ENCODE results near the gene KIAA0753.

KIAA0753 gene

GRCh38 chr17:6681176-6681575 lies 40.7 kb upstream of the KIAA0753 start:
- Histone ChIP-seq H3K4me2 (ENCODE audit: low read length) (no peak overlapping the region), H3K4me1 (ENCODE audit: control insufficient read depth, low read length) (no peaks in the 10 kb centered on the region), H3K79me2 (ENCODE audit: control insufficient read depth, low read length) (no peaks in the 10 kb centered on the region), H3F3A (ENCODE audit: control insufficient read depth, insufficient read depth) (no peaks in the 10 kb centered on the region), H3K4me3 (ENCODE audit: low read length) (no peak overlapping the region), H3K36me3 (ENCODE audit: control insufficient read depth, low read length) (no peaks in the 10 kb centered on the region), H3K9me3 (ENCODE audit: control insufficient read depth, insufficient read depth, low read length) (no peaks in the 10 kb centered on the region), H3K9me2 (replicated peaks; ENCODE audit: control insufficient read depth, low read length) (no peaks in the 10 kb centered on the region), H4K20me1 (ENCODE audit: control insufficient read depth, insufficient read depth, low read depth, low read length) (no peaks in the 10 kb centered on the region), H3K27ac (ENCODE audit: low read depth, low read length) (no peak overlapping the region), H3K27me3 (ENCODE audit: control insufficient read depth, low read length) (peaks cover 20% of the 10 kb centered on the region)
- no peak for TF ChIP-seq CTCF (IDR thresholded peaks at IDR 0.05; ENCODE audit: low read depth, low read length, poor library complexity, severe bottlenecking)
- no peak for TF ChIP-seq EZH2phosphoT487 (IDR thresholded peaks at IDR 0.05; ENCODE audit: borderline replicate concordance, low read length)

DNA sequence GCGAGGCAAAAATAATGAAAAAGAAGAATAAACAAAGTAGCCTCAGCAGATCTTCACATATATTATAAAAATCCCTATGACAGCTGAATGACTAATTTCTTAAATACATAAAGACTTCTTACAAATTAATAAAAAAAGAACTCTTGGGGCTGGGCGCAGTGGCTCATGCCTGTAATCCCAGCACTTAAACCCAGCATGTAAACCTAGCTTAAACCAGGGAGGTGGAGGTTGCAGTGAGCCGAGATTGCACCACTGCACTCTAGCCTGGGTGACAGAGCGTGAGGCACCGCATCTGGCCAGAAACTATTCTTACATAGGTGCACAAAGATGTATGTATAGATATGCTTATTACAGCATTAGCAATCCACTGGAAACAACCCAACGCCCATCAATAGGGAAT lies 38.7 kb upstream of the KIAA0753 start:
- no peaks in the 10 kb centered on the region for H3F3A ChIP-seq (ENCODE audit: control insufficient read depth, insufficient read depth)
- no peak overlapping the region for H3K4me3 ChIP-seq (ENCODE audit: low read length)
- H3K27me3 ChIP-seq (ENCODE audit: control insufficient read depth, low read length), result peaks cover 20% of the 10 kb centered on the region
- no peaks in the 10 kb centered on the region for H4K20me1 ChIP-seq (ENCODE audit: control insufficient read depth, insufficient read depth, low read depth, low read length)
- H3K9me2 ChIP-seq (replicated peaks; ENCODE audit: control insufficient read depth, low read length), result no peaks in the 10 kb centered on the region
- H3K9me3 ChIP-seq (ENCODE audit: control insufficient read depth, insufficient read depth, low read length), result no peaks in the 10 kb centered on the region
- H3K79me2 ChIP-seq (ENCODE audit: control insufficient read depth, low read length), result no peaks in the 10 kb centered on the region
- H3K27ac ChIP-seq (ENCODE audit: low read depth, low read length), result no peak overlapping the region
- H3K36me3 ChIP-seq (ENCODE audit: control insufficient read depth, low read length), result no peaks in the 10 kb centered on the region
- no peak overlapping the region for H3K4me2 ChIP-seq (ENCODE audit: low read length)
- no peaks in the 10 kb centered on the region for H3K4me1 ChIP-seq (ENCODE audit: control insufficient read depth, low read length)
- no peak for TF ChIP-seq CTCF (IDR thresholded peaks at IDR 0.05; ENCODE audit: low read depth, low read length, poor library complexity, severe bottlenecking)
- TF ChIP-seq EZH2phosphoT487 (IDR thresholded peaks at IDR 0.05; ENCODE audit: borderline replicate concordance, low read length), result no peak

DNA sequence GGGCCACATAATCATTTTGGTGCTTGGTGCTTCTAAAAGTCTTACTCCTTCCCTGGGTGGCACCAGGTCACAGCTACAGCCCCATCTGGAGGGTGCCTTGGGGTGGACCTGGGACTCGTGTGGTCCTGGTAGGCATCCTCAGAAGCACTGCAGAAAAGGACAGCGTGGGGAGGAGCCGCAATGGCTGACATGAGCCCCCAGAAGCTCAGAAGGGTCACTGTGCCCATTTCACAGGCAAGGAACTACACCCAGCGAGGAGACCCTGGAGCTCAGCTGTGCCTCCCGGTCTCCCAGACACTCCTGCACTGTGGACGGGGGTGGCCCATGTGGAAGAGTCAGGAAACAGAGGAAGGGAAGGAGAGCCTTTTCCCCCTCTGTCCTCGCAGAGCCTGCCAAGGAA lies 37.4 kb upstream of the KIAA0753 start:
- TF ChIP-seq EZH2phosphoT487 (IDR thresholded peaks at IDR 0.05; ENCODE audit: borderline replicate concordance, low read length) (no peak), CTCF (IDR thresholded peaks at IDR 0.05; ENCODE audit: low read depth, low read length, poor library complexity, severe bottlenecking) (no peak)
- H3K79me2 ChIP-seq (ENCODE audit: control insufficient read depth, low read length), result no peaks in the 10 kb centered on the region
- H3K9me2 ChIP-seq (replicated peaks; ENCODE audit: control insufficient read depth, low read length), result no peaks in the 10 kb centered on the region
- H3K27me3 ChIP-seq (ENCODE audit: control insufficient read depth, low read length), result peaks cover 20% of the 10 kb centered on the region
- no peaks in the 10 kb centered on the region for H4K20me1 ChIP-seq (ENCODE audit: control insufficient read depth, insufficient read depth, low read depth, low read length)
- H3K4me2 ChIP-seq (ENCODE audit: low read length), result no peak overlapping the region
- H3K9me3 ChIP-seq (ENCODE audit: control insufficient read depth, insufficient read depth, low read length), result no peaks in the 10 kb centered on the region
- no peak overlapping the region for H3K27ac ChIP-seq (ENCODE audit: low read depth, low read length)
- no peaks in the 10 kb centered on the region for H3K36me3 ChIP-seq (ENCODE audit: control insufficient read depth, low read length)
- H3K4me1 ChIP-seq (ENCODE audit: control insufficient read depth, low read length), result no peaks in the 10 kb centered on the region
- no peak overlapping the region for H3K4me3 ChIP-seq (ENCODE audit: low read length)
- no peaks in the 10 kb centered on the region for H3F3A ChIP-seq (ENCODE audit: control insufficient read depth, insufficient read depth)
